OCI-LY3 (cell line): ENCODE data around the gene MKLN1.

Experiments
- EZH2phosphoT487 ChIP-seq: fragments of 200-600 bp; shearing (Covaris generic); IDR thresholded peaks from 2 replicates; pipeline ENCODE4 v1.6.1; 2018; ENCODE audit warnings: antibody characterized with exemption, mixed run types, low read depth
- TF ChIP-seq, protein P1 (sequence below): fragments of 200-600, 300-600 bp; sonication (generic); IDR thresholded peaks from 2 replicates; pipeline ENCODE4 v1.5.1; 2014; ENCODE audit warnings: antibody characterized with exemption, low read length, low read depth

DNA sequence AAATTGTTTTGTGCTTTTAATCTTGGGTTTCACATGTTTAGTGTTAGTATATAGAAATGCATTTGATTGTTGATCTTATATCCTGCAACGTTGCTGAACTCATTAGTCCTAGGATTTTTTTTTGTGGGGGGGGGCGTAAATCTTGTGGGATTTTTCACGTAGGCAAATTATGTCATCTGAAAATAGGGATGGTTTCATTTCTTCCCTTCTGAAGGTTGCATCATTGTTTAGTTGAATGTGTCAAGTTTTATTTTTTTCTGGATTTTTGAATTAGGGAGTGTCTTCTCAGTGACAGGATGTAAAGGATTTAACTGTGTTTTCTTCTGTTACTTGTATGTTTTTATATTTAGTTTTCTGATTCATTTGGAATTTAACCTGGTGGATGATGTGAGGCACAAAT, 26.7 kb downstream of the MKLN1 start:
- TF ChIP-seq, protein P1, sequence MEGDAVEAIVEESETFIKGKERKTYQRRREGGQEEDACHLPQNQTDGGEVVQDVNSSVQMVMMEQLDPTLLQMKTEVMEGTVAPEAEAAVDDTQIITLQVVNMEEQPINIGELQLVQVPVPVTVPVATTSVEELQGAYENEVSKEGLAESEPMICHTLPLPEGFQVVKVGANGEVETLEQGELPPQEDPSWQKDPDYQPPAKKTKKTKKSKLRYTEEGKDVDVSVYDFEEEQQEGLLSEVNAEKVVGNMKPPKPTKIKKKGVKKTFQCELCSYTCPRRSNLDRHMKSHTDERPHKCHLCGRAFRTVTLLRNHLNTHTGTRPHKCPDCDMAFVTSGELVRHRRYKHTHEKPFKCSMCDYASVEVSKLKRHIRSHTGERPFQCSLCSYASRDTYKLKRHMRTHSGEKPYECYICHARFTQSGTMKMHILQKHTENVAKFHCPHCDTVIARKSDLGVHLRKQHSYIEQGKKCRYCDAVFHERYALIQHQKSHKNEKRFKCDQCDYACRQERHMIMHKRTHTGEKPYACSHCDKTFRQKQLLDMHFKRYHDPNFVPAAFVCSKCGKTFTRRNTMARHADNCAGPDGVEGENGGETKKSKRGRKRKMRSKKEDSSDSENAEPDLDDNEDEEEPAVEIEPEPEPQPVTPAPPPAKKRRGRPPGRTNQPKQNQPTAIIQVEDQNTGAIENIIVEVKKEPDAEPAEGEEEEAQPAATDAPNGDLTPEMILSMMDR: no peak
- TF ChIP-seq EZH2phosphoT487: no peak
